Hindlimb muscle (tissue), 1 donor: ENCODE data around the gene P3H4. TPM values are rescaled to one million over a fixed set of nuclear protein-coding genes. Genes with fewer than 3 reads are reported as not detected.

ENCODE experiments used
- DNase-seq: peaks from one replicate; pipeline ENCODE4 v3.0.0-alpha.2; 2013
- polyA plus RNA-seq: library from polyadenylated mRNA; unstranded; fragments of 120-200 nt; gene quantifications from one replicate; pipeline ENCODE4 v1.2.1, GENCODE V29; 2013; ENCODE audit not compliant: insufficient read length

Gene P3H4
- polyA plus RNA-seq, 1 donor, result 31.4 TPM

DNA sequence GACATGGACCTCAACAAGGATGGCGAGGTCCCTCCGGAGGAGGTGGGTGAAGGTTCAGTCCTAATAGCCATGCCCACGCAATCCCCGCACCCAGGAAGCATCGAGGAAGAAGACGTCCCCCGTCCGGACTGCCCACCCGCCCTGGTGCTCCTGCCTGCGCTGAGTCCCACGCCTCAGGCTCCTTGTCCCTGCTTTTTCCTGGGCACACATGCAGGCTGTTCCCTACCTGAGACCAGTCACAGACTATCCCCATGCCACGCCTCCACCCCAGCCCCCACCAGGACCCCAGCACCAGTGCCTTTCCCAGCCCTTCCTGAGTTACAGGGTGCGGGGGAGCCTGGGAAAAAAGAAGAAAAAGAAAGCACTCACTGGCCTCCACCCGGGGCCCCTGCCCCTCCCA lies 10.0 kb upstream of the P3H4 start:
- DNase-seq, result no peak

- no peak for DNase-seq
Observed at GRCh38 chr17:41818024-41818423, 6.3 kb upstream of the P3H4 start.

DNA sequence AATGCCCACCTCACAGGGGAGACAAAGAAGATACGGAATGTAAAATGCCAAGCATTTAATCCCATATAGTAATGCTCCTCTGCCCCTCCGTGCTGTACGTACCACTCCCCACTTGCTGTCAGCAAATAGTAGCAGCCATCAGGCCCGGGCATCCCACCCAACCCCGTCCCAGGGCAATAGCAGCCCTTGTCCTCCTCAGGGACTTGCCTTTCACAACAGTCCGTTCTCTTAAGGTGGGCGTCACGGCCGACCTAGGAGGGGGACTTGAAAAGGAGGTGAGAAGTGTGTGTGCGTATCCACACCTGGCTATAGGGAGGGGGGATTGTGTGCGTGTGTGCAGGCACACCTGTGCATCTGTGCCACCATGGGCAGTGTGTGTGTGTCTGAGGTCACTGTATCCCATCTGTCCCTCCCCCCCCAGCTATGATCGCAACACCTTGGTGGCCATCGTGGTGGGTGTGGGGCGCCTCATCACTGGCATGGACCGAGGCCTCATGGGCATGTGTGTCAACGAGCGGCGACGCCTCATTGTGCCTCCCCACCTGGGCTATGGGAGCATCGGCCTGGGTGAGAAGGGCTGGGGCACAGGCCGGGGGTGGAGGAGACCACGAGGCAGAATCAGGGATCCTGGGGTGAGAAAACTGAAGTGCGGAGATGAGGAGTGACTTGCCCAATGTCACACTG lies 5.0 kb upstream of the P3H4 start:
- DNase-seq, result no peak

- DNase-seq, result no peak
Observed at GRCh38 chr17:41814195-41814594, 2.4 kb upstream of the P3H4 start.

GRCh38 chr17:41813699-41814124 lies 2.0 kb upstream of the P3H4 start:
- DNase-seq, result no peak

- no peak for DNase-seq
Observed at GRCh38 chr17:41813152-41813680, 1.5 kb upstream of the P3H4 start.

- DNase-seq, result peak; percentile 93
Observed at GRCh38 chr17:41812381-41813151, 817 bp upstream of the P3H4 start, which contains the start of gene FKBP10. FKBP10 (plus strand) TSS chr17:41813004; CDS start chr17:41813035, 31 bp downstream.

- no peak for DNase-seq
Observed at GRCh38 chr17:41810659-41811548, 845 bp downstream of the P3H4 start.

GRCh38 chr17:41806685-41807445 lies 4.9 kb downstream of the P3H4 start:
- DNase-seq, result no peak

DNA sequence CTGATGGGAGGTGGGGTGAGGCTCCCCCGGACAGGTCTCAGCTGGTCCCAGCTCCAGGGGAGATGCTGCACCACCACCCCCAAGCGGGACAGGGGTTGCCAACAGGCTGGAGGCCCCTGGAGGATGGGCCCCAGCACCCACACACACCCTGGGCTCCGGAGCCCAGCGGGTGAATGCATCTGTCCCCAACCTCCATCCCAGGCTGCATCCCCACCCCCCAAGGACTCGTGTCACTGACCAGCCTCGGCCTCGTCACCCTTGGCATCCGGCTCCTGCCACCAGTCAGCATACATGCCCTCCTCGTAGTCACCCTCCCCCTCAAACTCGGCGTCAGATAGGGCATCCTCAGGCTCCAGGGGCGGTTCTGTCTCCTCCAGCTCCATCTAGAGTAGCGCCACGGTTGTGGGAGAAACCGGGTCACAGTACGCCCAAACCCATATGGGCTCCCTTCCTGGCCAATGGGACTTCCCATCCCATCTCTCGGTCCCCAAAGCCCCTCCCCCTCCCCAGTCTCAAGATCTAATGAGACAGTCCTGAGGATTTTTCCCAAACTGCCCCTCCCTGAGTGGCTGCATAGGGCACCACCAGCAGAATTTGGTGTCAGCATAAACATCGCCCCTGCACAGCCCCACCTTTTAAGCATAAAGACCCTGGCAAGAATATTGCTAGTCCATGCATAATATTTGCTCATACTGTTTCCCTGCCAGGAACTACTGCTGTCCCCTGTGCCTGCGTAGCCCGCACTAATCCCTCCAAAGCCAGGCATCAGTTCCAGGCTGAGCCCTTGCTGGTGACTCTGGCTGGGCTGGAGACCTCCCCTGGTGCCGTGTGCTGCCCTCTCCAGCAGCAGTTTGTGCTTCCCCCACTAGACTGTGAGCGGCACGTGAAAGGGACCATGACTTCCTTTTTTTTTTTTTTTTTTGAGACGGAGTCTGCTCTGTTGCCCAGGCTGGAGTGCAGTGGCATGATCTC lies 8.4 kb downstream of the P3H4 start:
- DNase-seq, result no peak

DNA sequence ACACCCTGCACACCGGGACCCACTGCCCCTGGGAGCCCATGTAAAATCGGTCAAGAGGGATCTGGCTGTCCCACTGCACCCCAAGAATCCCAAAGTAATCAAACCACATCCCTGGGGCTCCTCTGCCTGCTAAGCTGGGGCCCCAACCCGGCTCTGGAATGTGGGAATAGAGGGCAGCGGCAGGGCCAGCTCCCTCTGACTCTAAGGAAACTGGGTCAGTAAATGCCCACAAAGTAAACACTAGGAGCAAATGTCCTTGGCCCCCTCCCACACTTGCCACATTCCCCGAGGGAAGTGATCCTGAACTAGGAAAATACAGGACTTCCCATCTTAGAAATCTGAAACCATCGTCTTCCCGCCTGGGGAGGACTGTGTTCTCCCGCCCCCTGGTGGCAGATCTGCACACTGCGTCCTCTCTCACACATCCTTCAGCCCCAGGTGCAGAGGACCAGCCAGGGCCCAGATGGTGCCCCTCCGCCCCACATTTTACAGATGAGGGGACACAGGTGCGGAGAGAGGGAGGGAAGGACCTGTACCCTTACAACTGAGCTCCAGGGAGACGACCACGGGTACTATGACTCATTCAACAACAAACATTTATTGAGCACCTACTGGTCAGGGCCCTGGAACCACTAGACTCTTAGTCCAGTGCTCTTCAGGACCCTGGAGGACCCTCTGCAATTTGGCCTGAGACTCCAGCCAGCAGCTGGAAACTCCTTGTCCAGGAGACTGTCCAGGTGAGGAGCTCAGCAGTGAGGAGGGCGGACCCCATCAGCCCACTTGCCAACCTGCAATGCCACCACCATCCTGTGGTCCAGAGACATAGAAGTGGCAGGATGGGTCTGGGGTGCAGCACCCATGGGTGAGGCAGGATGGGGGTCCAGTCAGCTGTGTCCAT lies 10.1 kb downstream of the P3H4 start:
- DNase-seq, result peak; percentile 86

DNA sequence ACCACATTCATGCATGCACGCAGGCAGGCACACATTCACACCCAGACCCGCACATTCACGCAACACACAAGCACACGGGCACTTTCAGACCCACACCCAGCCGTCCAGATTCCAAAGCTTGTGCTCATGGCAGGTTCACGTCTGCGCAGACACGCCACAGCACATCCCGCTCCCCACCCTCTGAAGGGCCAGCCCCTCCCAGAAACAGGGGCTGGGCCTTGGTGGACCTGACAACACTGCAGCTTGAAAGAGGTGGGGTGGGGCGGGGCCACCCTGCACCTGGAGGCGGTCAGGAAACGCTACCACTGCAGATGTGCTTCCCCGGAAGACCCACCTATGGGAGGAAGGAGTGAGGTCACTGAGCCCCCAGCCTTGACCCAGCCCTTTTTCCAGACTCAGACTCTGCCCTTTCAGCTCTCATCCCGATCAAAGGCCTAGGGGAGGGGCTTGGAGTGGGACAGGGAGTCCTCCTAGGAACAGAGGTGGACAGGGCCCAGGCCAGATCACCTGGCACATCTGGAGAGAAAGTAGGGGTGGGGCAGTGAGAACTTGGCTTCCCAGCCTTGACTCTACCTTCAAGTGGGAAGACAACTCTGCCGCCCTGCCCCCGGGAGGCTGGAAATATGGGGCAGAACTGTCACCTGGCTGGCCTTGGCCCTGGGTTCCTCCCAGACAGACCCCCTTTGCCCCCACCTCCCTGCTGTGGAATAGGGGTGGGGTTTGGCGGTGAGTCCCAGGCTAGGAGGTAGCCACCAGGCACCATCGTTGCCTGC lies 11.0 kb downstream of the P3H4 start:
- no peak for DNase-seq

DNA sequence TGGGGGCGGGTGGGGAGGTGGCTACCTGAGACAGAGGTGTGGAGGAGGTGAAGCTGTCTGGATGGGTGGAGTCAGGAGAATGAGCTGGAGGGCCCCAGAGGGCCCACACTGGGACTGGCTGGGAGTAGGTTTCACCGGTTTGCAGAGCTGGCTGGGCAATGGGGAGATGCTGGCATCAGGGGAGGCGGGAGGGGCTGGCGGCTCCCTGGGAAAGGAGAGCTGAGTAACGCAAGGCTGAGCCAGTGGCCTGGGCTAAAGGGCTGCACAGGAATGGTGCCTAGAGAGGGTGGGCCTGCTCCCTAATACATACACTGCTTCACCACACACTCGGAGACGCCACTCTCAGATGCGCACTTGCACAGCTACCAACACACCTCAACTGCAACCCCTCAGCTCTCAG lies 12.4 kb downstream of the P3H4 start:
- DNase-seq, result no peak

DNA sequence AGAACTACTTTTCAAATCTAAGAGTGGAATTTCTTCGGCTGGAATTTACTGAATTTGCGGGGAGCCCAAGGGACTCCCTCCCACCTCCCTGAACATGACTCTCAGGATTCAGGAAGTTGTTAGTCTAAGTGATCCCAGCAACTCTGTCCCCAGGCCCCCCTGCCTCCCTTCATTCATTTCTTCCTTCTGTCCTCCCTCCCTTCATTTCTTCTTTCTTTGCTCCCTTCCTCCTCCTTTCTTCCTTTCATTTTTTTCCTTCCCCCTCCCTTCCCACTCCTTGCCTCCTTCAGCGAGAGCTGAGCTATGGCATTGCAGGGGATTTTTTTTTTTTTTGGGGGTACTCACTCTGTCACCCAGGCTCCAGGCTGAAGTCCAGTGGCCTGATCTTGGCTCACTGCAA lies 14.4 kb downstream of the P3H4 start:
- no peak for DNase-seq

- no peak for DNase-seq
Observed at GRCh38 chr17:41796121-41796895, 15.4 kb downstream of the P3H4 start.

GRCh38 chr17:41794540-41794975 lies 17.2 kb downstream of the P3H4 start:
- no peak for DNase-seq

DNA sequence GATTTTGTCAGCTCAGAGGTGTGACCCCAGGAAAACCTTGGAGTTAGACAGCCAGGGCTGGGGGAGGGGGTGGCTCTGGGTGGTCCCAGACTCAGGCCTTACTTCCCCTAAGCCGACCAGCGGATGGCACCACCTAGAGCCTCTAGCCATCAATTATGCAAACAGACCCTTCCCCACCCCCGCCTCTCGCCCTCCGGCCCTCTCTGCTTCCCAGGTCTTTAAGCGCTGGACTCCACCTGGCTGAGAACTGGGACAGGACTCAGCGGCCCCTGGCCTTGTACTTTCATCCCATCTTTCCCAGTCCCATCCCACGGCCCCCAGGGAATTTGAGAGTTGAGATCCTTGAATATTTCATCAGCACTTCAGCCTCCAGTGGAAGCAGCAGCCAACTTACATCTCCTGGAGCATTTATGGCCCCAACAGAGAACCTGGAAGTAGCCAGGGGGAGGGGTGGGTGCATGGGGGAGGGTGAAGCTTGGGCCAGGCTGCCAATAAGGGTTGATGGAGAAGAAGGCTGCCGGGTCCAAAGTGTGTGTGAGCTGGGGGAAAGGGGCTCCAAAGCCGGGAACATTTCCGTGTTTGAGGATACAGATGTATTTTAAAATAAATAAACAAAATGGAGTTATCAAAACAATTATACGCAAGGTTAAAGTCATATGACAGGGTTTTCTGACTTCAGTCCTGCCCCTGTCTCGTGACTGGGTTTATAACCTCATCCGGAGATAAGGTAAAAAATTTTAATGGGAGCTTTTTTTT lies 17.8 kb downstream of the P3H4 start:
- no peak for DNase-seq
